ENCODE data around the gene ZBTB1.

The ZBTB1 gene

DNA sequence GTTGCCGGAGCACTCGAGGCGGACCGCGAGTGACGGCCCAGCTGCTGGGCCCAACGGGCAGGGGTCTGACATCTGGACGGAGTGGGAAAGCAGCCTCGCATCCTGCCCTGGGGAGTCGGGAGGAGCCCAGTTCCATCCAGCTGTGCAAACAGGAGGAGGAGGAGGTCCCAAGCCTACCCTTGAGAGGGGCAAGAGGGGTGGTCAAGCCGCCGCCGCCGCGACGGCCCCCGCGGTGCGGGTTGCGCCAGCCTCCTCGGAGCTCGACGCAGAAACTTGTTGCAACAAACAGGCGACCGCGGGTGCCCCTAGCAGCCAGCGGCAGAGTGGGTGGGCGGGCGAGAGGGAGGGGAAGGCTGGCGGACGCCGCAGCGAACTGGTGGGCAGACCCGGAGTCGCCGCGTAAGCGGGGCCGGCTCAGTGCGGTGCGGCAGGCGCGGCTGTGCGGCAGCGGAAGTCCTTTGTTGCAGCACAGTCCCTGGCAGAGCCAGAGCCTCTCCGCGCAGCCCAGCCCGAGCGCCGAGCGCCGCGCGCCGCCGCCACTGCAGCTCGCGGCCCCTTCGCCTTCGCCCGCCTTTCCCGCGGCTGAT, at the start of gene ZBTB1:
Gene ZBTB1 (plus strand): TSS at position 461 of the 587 bp plus-strand sequence. CDS start 16,735 bp downstream, outside the sequence.
- in situ Hi-C loops (cut with MboI; ENCODE audit: low pct_unique_long_range_greater_than_20kb, low sequenced_read_pairs): no loop called here
- DNase-seq: peak; percentile 86

DNA sequence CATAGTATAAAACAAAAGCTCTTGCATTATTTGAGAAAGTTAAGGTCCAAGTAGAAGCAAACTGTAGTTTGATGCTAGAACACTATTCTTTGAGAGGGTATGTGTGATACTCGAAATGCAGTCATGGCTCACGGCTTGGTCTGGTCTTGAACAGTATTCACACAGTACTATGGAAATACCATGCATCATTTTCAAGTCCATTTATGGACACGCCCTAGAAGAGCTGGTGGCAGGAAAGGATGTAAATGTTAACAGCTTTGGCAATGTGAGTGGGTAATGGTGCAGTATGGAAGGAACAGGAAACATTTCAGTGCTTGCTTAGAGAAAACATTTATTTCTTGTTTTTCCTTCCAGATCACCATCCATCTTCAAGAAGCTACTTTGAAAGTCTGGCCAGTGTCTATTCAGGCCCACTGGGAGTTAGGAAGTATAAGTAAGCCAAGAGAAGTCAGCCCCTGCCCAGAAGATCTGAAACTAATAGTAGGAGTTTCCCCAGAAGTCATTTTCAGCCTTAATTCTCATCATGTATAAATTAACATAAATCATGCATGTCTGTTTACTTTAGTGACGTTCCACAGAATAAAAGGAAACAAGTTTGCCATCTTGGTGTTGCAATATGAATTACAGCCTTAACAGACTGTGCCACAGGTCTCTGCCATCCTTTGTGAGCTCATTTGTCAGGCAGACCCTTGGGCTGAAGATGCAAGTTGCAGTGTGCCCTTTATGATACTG, 45.0 kb upstream of the ZBTB1 start:
- in situ Hi-C loops (cut with MboI; ENCODE audit: low pct_unique_long_range_greater_than_20kb, low sequenced_read_pairs): no loop called here
- no peak for DNase-seq

DNA sequence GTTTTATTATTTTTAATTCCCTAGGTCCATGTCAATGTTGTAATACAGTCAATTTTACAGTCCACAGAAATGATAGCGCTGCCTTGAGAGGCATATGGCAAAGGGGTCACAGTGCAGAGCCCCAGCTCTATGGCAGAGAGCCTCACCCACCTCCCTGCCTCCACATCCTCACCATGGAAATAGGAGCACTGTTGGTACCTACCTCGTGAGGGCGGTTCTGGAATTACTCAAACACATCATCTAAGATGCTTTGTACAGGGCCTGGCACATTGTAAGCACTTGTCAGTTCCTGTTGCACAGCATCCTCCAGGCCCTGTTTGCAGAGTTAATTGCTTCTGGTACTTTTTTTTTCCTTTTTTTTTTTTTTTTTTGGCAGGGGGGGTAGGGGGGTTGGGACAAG, 43.3 kb upstream of the ZBTB1 start:
- in situ Hi-C loops (cut with MboI; ENCODE audit: low pct_unique_long_range_greater_than_20kb, low sequenced_read_pairs): no loop called here
- DNase-seq: no peak

DNA sequence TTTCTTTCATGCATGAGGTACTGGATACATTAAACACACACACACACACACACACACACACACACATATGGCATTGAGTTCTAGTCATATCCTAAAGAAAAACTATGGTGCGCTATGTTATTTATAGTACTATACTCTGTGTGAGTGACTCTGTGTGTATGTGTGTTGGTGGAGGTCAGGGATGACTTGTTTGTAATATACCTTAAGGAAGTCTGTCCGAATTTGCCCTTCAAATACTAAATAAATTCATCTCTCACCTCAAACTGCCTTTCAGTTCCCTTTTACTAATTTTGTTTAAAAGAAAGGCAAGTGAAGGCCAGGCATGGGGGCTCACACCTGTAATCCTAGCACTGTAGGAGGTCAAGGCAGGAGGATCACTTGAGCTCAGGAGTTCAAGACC, 41.4 kb upstream of the ZBTB1 start:
- in situ Hi-C loops (cut with MboI; ENCODE audit: low pct_unique_long_range_greater_than_20kb, low sequenced_read_pairs): no loop called here

GRCh38 chr14:64463873-64464272, 40.7 kb upstream of the ZBTB1 start:
- no peak for DNase-seq
- in situ Hi-C loops (cut with MboI; ENCODE audit: low pct_unique_long_range_greater_than_20kb, low sequenced_read_pairs): no loop called here

More for the DNA sequence above, 41.4 kb upstream of the ZBTB1 start:
- DNase-seq: no peak

GRCh38 chr14:64464651-64465050, 39.9 kb upstream of the ZBTB1 start:
- in situ Hi-C loops (cut with MboI; ENCODE audit: low pct_unique_long_range_greater_than_20kb, low sequenced_read_pairs): no loop called here
- DNase-seq: no peak

DNA sequence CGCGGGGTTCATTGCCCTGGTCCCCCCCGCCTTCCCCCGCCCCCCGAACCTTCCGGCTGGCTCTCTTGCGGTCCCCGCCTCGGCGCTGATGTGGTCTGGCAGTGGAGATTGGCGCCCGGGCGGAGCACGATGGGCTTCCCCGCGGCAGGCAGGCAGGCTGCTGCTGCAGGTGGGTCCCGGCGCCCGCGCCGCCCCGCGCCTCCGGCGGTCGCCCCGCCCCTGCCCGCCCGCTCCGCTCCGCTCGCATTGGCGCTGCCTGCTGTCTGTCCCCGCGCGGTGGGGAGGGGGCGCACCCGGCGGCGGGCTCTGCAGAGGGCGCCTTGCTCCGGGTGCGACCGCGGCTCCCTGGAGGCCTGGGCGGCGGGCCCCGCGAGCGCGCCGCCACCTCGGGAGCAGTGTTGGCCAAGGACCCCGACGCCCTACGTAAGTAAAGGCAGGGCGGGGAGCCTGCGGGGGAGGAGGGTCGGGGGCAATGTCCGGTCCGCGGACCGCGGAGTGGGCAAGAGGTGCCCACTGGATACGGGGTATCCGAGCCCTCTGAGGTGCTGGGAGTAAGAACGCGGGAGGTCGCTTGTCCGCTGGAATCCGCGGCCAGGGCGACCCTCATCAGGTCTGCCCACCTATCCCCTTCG, 39.3 kb upstream of the ZBTB1 start, which contains the start of gene AKAP5:
Gene AKAP5 (plus strand): TSS at position 309 of the 632 bp plus-strand sequence. CDS start 2,896 bp downstream, outside the sequence.
- in situ Hi-C loops (cut with MboI; ENCODE audit: low pct_unique_long_range_greater_than_20kb, low sequenced_read_pairs): no loop called here

GRCh38 chr14:64465831-64466554, 38.6 kb upstream of the ZBTB1 start:
- in situ Hi-C loops (cut with MboI; ENCODE audit: low pct_unique_long_range_greater_than_20kb, low sequenced_read_pairs): no loop called here
- DNase-seq: peak; percentile 38

More for the DNA sequence above, 39.3 kb upstream of the ZBTB1 start, which contains the start of gene AKAP5:
- peak; percentile 40 for DNase-seq

GRCh38 chr14:64467101-64467500, 37.5 kb upstream of the ZBTB1 start:
- in situ Hi-C loops (cut with MboI; ENCODE audit: low pct_unique_long_range_greater_than_20kb, low sequenced_read_pairs): no loop called here
- DNase-seq: no peak

DNA sequence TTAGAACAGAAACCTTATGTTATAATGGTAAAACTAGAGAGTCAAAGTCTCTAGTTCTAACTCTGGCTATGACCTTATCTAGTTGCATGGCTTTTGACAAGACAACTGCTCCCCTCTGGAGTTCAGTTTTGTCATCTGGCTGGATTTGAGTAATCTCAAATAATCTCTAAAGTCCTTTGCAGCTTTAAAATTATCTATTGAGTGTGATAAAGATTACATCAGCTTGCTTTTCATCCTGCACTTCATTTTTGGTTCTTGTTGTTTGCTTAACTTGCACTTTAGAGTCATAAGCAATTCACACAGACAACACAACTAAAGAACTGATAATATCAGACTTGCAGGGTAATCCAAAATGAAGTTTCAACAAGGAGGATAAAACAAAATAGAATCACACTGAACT, 37.0 kb upstream of the ZBTB1 start:
- in situ Hi-C loops (cut with MboI; ENCODE audit: low pct_unique_long_range_greater_than_20kb, low sequenced_read_pairs): no loop called here
- DNase-seq: no peak

- no peak for DNase-seq
- in situ Hi-C loops (cut with MboI; ENCODE audit: low pct_unique_long_range_greater_than_20kb, low sequenced_read_pairs): no loop called here
Measured at GRCh38 chr14:64468451-64468850, 36.1 kb upstream of the ZBTB1 start.

- no peak for DNase-seq
- in situ Hi-C loops (cut with MboI; ENCODE audit: low pct_unique_long_range_greater_than_20kb, low sequenced_read_pairs): no loop called here
Measured at GRCh38 chr14:64474041-64474440, 30.5 kb upstream of the ZBTB1 start.

GRCh38 chr14:64474698-64475097, 29.9 kb upstream of the ZBTB1 start:
- in situ Hi-C loops (cut with MboI; ENCODE audit: low pct_unique_long_range_greater_than_20kb, low sequenced_read_pairs): no loop called here
- no peak for DNase-seq

DNA sequence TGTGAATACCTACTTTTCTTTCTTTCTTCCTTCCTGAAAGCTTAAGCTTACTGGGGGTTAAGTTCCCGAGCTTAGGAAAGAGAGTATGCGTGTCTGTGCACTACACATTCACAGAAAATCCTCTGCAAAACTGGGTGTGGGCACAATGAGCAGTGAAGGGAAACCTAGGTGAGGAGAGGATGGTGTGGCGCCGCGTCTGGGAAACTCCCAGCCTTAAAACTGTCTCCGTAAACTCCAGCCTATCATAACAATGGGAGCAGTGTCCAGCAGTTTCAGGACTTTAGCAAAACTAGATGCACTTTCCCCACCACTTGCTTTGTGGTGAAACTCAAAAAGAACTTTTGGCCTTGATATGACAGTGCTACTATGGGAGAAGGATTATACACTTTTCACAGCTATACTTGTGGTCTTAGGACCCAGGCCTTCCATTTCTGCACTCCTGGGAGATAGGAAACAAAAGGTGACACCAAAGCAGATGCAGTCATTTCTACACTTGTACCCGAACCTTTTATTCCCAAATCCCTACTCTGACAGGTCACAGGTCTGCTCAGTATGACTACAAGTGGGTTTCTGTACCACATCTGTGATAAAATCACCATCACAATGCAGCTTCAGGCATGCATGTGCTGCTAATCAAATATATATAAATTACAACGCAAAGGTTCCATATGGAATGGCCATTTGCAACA, 28.8 kb upstream of the ZBTB1 start:
- no peak for DNase-seq
- in situ Hi-C loops (cut with MboI; ENCODE audit: low pct_unique_long_range_greater_than_20kb, low sequenced_read_pairs): no loop called here

DNA sequence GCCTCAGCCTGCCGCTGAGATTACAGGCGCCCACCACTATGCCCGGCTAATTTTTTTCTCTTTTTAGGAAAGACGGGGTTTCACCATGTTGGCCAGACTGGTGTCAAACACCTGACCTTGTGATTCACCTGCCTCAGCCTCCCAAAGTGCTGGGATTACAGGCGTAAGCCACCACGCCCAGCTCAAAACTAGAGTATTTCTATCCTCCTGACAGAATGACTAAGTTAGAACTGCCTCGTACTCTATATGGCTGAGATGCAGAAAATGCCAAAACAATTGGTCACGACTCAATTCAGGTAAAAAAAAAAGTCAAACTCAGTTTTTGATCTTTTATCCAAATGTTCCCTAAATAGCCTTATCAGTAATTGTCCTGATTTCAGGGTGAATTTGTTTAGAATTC, 28.1 kb upstream of the ZBTB1 start:
- in situ Hi-C loops (cut with MboI; ENCODE audit: low pct_unique_long_range_greater_than_20kb, low sequenced_read_pairs): no loop called here
- DNase-seq: no peak

DNA sequence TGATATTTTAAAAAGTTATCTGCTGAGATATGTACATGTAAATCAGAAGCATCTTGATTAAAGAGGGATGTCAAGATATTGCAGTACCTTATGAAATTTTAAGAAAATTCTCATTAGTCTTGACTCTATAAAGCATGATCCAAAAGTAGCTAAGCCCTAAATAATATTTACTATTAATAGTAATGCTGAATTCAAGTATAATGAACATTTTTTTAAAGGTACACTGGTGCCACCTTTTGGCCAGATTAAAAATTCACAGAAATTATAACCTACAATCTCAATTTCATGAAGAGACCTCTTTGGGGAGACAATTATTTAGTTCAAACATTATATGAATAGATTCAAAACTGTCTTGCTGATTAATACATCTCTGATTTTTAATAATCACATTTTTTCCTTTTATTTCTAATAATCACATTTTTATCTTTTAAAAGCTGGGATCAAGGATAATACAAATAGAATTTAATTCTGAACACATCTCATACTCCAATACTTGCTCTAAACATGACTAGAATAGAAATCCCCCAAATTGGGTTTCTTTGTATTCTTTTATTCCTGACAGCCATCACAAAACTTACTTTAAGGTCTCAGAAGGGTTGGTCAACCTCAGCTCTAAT, 25.8 kb upstream of the ZBTB1 start:
- peak; percentile 30 for DNase-seq
- in situ Hi-C loops (cut with MboI; ENCODE audit: low pct_unique_long_range_greater_than_20kb, low sequenced_read_pairs): no loop called here

DNA sequence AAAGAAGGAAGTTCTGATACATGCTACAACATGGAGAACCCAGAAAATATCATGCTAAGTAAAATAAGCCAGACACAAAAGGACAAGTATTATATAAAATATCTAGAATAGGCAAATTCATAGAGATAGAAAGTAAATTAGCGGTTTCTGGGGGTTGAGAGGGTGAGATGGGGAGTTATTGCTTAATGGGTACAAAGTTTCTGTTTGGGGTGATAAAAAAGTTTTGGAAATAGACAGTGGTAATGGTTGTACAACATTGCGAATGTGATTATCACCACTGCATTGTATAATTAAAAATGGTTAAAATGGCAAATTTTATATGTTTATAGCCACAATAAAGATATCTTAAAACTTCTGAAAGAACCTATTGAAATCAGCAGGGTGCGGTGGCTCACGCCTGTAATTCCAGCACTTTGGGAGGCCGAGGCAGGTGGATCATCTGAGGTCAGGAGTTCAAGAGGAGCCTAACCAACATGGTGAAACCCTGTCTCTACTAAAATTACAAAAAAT, 15.9 kb upstream of the ZBTB1 start:
- DNase-seq: no peak
- in situ Hi-C loops (cut with MboI; ENCODE audit: low pct_unique_long_range_greater_than_20kb, low sequenced_read_pairs): no loop called here

- in situ Hi-C loops (cut with MboI; ENCODE audit: low pct_unique_long_range_greater_than_20kb, low sequenced_read_pairs): no loop called here
Measured at GRCh38 chr14:64491637-64492036, 12.9 kb upstream of the ZBTB1 start.

GRCh38 chr14:64493455-64493854, 11.1 kb upstream of the ZBTB1 start:
- no peak for DNase-seq
- in situ Hi-C loops (cut with MboI; ENCODE audit: low pct_unique_long_range_greater_than_20kb, low sequenced_read_pairs): no loop called here

More at GRCh38 chr14:64491637-64492036, 12.9 kb upstream of the ZBTB1 start:
- no peak for DNase-seq
